Type B pancreatic cell (in vitro differentiated cells): Measurements from ENCODE around the gene APOC4. TPM values are rescaled to one million over a fixed set of nuclear protein-coding genes. Genes with fewer than 3 reads are reported as not detected.

Experiments
- DNase-seq: peaks from one replicate; pipeline ENCODE4 v3.0.0; 2021; ENCODE audit warnings: mixed read lengths; ENCODE audit not compliant: unreplicated experiment; ENCODE audit errors: extremely low spot score
- H3K27ac Mint-ChIP-seq: 2 replicates; pipeline ENCODE4 v1.8.0; 2021; ENCODE audit warnings: mild to moderate bottlenecking, mixed read lengths
- H3K27me3 Mint-ChIP-seq: 2 replicates; pipeline ENCODE4 v1.8.0; 2021; ENCODE audit warnings: mixed read lengths
- H3K36me3 Mint-ChIP-seq: 2 replicates; pipeline ENCODE4 v1.8.0; 2021; ENCODE audit warnings: mixed read lengths
- H3K4me1 Mint-ChIP-seq: one replicate; pipeline ENCODE4 v1.8.0; 2021; ENCODE audit warnings: mixed read lengths; ENCODE audit not compliant: unreplicated experiment
- H3K4me3 Mint-ChIP-seq: 2 replicates; pipeline ENCODE4 v1.8.0; 2021; ENCODE audit warnings: mild to moderate bottlenecking, mixed read lengths
- H3K9me3 Mint-ChIP-seq: 2 replicates; pipeline ENCODE4 v1.8.0; 2021; ENCODE audit warnings: mixed read lengths
- CTCF ChIP-seq: fragments of 200-600 bp; sonication (generic); conservative IDR thresholded peaks from 2 replicates; pipeline ENCODE4 v1.5.0; 2021; ENCODE audit warnings: antibody characterized with exemption, mild to moderate bottlenecking
- long read RNA-seq: library from polyadenylated mRNA; unstranded; transcript quantifications from one replicate; pipeline ENCODE4 v2.0.0, GENCODE V29; 2020
- total RNA-seq: library from RNA; stranded (reverse); gene quantifications from 2 replicates; pipeline ENCODE4 v1.2.1, GENCODE V29; 2021; ENCODE audit warnings: low replicate concordance

Gene APOC4
- not detected in 2 replicates for total RNA-seq
- long read RNA-seq, result 0 reads

- Mint-ChIP-seq H3K27me3 (no peaks in the 10 kb centered on the region), H3K9me3 (no peaks in the 10 kb centered on the region)
Observed at GRCh38 chr19:44942067-44942571, at the start of gene APOC4. Gene APOC4, plus strand, starts transcription at chr19:44942237. Its CDS starts 41 bp downstream, at chr19:44942278.

GRCh38 chr19:44892932-44893331 is 49.1 kb upstream of the APOC4 start:
- H3K36me3 Mint-ChIP-seq, result peaks cover 17% of the 10 kb centered on the region
- peak overlapping the region; percentile 16 for H3K27ac Mint-ChIP-seq
- peaks cover 26% of the 10 kb centered on the region for H3K4me1 Mint-ChIP-seq
- no peak for TF ChIP-seq CTCF
- H3K9me3 Mint-ChIP-seq, result no peaks in the 10 kb centered on the region
- no peak for DNase-seq
- no peaks in the 10 kb centered on the region for H3K27me3 Mint-ChIP-seq
- H3K4me3 Mint-ChIP-seq, result peak overlapping the region; percentile 94

More at GRCh38 chr19:44942067-44942571, at the start of gene APOC4:
- no peaks in the 10 kb centered on the region for H3K4me1 Mint-ChIP-seq
- no peaks in the 10 kb centered on the region for H3K36me3 Mint-ChIP-seq
- no peak for TF ChIP-seq CTCF
- no peak within 1 kb of the TSS for H3K4me3 Mint-ChIP-seq
- DNase-seq, result no peak
- no peak within 1 kb of the TSS for H3K27ac Mint-ChIP-seq

GRCh38 chr19:44893332-44894051 is 48.5 kb upstream of the APOC4 start:
- no peak for DNase-seq
- Mint-ChIP-seq H3K4me1 (peaks cover 26% of the 10 kb centered on the region), H3K27me3 (no peaks in the 10 kb centered on the region), H3K27ac (no peak overlapping the region), H3K4me3 (peak overlapping the region; percentile 94), H3K9me3 (no peaks in the 10 kb centered on the region), H3K36me3 (peaks cover 17% of the 10 kb centered on the region)
- no peak for TF ChIP-seq CTCF

- Mint-ChIP-seq H3K27me3 (no peaks in the 10 kb centered on the region), H3K9me3 (no peaks in the 10 kb centered on the region), H3K4me3 (no peak overlapping the region), H3K36me3 (peaks cover 15% of the 10 kb centered on the region), H3K27ac (no peak overlapping the region), H3K4me1 (peaks cover 24% of the 10 kb centered on the region)
- no peak for DNase-seq
- no peak for TF ChIP-seq CTCF
Observed at GRCh38 chr19:44894052-44894400, 48.0 kb upstream of the APOC4 start.

GRCh38 chr19:44894946-44895345 is 47.1 kb upstream of the APOC4 start:
- DNase-seq, result no peak
- H3K27me3 Mint-ChIP-seq, result no peaks in the 10 kb centered on the region
- H3K9me3 Mint-ChIP-seq, result no peaks in the 10 kb centered on the region
- peaks cover 14% of the 10 kb centered on the region for H3K36me3 Mint-ChIP-seq
- TF ChIP-seq CTCF, result no peak
- H3K27ac Mint-ChIP-seq, result no peak overlapping the region
- H3K4me3 Mint-ChIP-seq, result no peak overlapping the region
- peaks cover 22% of the 10 kb centered on the region for H3K4me1 Mint-ChIP-seq
